Cardiac muscle cell (in vitro differentiated cells and primary cell): ENCODE data around the gene HAUS1. TPM values are rescaled to one million over a fixed set of nuclear protein-coding genes. Genes with fewer than 3 reads are reported as not detected.

ENCODE experiments used
- DNase-seq, 2 donors: peaks; one replicate each; pipeline versions ENCODE4 v3.0.0 to v3.0.0-alpha.2; 2010 to 2017; ENCODE audit warnings: low read depth in 1 of 2, low spot score in 1 of 2
- H3K27ac ChIP-seq: fragments of 200-600 bp; sonication (generic); 2 replicates; pipeline ENCODE4 v1.5.1; 2016
- H3K27me3 ChIP-seq: fragments of 200-600 bp; sonication (generic); 2 replicates; pipeline ENCODE4 v1.6.0; 2016; ENCODE audit warnings: control low read depth
- H3K36me3 ChIP-seq: fragments of 200-600 bp; sonication (generic); 2 replicates; pipeline ENCODE4 v1.5.1; 2016; ENCODE audit warnings: control low read depth
- H3K4me1 ChIP-seq: fragments of 200-600 bp; sonication (generic); 2 replicates; pipeline ENCODE4 v1.8.1; 2017; ENCODE audit warnings: low read depth, mild to moderate bottlenecking, mixed run types
- H3K4me3 ChIP-seq: fragments of 200-600 bp; sonication (generic); 2 replicates; pipeline ENCODE4 v1.5.1; 2016; ENCODE audit warnings: mild to moderate bottlenecking
- H3K9me3 ChIP-seq: fragments of 200-600 bp; sonication (generic); 2 replicates; pipeline ENCODE4 v1.5.1; 2017; ENCODE audit warnings: low read depth, mild to moderate bottlenecking, control low read depth
- polyA plus RNA-seq: library from polyadenylated mRNA; unstranded; fragments of >200 nt; fragmentation: Nextera tagmentation; extraction: Ambion mirVana; gene quantifications from 2 replicates; pipeline ENCODE4 v1.2.1, GENCODE V29; 2016
- total RNA-seq: library from RNA; depleted of rRNA; stranded (reverse); fragments of >200 nt; gene quantifications from 2 replicates; pipeline ENCODE4 v1.2.3, GENCODE V29; 2016
- TF ChIP-seq, protein P1 (sequence below): IDR thresholded peaks from 2 replicates; pipeline ENCODE4 v1.5.1; 2012; ENCODE audit warnings: low read depth, mild to moderate bottlenecking, low read length

The HAUS1 gene
- total and polyA plus RNA-seq, 2 experiments from 2014 or later: 34.8 to 74.2 TPM

DNA sequence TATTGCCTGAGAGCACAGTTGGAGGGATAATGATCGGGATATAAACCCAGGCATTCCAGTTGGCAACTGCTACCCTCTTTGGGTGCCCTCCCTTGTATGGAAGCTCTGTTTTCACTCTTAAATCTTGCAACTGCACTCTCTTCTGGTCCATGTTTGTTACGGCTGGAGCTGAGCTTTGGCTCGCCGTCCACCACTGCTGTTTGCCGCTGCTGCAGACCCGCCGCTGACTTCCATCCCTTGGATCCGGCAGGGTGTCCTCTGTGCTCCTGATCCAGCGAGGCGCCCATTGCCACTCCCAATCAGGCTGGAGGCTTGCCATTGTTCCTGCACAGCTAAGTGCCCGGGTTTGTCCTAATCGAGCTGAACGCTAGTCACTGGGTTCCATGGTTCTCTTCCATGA is 60.7 kb downstream of the HAUS1 start:
- no peaks in the 10 kb centered on the region for H3K27me3 ChIP-seq
- H3K4me3 ChIP-seq: no peak overlapping the region
- no peak overlapping the region for H3K27ac ChIP-seq
- no peaks in the 10 kb centered on the region for H3K9me3 ChIP-seq
- TF ChIP-seq, protein P1, sequence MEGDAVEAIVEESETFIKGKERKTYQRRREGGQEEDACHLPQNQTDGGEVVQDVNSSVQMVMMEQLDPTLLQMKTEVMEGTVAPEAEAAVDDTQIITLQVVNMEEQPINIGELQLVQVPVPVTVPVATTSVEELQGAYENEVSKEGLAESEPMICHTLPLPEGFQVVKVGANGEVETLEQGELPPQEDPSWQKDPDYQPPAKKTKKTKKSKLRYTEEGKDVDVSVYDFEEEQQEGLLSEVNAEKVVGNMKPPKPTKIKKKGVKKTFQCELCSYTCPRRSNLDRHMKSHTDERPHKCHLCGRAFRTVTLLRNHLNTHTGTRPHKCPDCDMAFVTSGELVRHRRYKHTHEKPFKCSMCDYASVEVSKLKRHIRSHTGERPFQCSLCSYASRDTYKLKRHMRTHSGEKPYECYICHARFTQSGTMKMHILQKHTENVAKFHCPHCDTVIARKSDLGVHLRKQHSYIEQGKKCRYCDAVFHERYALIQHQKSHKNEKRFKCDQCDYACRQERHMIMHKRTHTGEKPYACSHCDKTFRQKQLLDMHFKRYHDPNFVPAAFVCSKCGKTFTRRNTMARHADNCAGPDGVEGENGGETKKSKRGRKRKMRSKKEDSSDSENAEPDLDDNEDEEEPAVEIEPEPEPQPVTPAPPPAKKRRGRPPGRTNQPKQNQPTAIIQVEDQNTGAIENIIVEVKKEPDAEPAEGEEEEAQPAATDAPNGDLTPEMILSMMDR: no peak
- DNase-seq: no peak
- H3K4me1 ChIP-seq: no peaks in the 10 kb centered on the region
- H3K36me3 ChIP-seq: no peaks in the 10 kb centered on the region

DNA sequence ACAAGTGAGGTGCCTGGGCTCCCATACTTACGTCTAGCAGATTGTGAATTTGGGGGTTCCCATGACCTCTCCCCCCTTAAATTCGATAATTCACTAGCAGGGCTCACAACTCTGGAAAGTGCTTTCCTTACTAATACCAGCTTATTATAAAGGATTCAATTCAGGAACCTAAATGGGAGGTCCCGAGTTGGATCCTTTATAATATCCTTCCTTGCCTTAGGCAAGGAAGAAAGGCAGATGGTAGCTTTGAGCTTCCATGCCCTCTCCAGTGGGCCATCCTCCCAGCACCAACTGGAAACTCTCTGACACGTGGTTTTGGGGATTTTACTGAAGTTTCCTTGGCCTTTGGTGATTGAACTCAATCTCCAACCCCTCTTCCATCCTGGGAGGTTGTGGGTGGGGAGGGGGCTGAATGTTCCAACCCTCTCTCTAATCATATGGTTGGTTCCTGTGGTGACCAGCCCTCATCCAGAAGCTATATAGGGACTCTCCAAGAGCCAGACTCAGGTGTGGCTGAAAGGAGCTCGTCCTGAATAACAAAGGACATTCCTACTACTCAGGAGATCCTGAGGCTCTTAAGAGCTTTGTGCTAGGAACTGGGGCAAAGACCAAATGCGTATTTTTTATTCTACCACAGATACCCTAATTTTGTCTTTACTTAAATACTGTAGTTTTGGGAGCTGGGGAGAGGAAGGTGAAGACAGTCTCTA is 62.2 kb downstream of the HAUS1 start:
- Histone ChIP-seq H3K36me3 (no peaks in the 10 kb centered on the region), H3K27me3 (no peaks in the 10 kb centered on the region), H3K27ac (no peak overlapping the region), H3K4me1 (no peaks in the 10 kb centered on the region), H3K4me3 (no peak overlapping the region), H3K9me3 (no peaks in the 10 kb centered on the region)
- no peak for DNase-seq
- TF ChIP-seq, protein P1: no peak

DNA sequence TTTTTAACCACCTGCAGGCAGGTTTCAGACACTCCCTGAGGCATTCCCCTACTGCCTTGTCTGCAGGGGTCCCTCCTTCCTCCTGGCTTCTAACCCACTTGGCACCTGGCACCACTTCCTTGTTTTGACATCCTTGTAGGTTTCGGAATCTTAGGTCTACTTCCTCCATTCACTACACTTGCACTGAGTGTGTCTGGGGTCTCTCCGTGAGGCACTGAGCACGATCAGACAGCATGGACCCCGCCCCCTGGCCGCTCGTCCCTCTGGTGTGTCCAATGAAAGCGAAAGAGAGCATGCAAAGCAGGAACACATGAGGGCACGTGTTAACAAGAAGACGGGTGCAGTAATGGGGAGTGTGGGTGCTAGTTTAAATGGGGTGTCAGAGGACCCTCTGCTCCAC is 63.8 kb downstream of the HAUS1 start:
- DNase-seq: no peak
- no peaks in the 10 kb centered on the region for H3K4me1 ChIP-seq
- no peak overlapping the region for H3K27ac ChIP-seq

GRCh38 chr18:46169464-46169941 is 65.3 kb downstream of the HAUS1 start:
- H3K27ac ChIP-seq: no peak overlapping the region
- no peaks in the 10 kb centered on the region for H3K27me3 ChIP-seq
- H3K36me3 ChIP-seq: no peaks in the 10 kb centered on the region
- H3K4me1 ChIP-seq: no peaks in the 10 kb centered on the region
- no peaks in the 10 kb centered on the region for H3K9me3 ChIP-seq
- peak in 1 of 2 donors; percentile 83 for DNase-seq
- no peak overlapping the region for H3K4me3 ChIP-seq
- TF ChIP-seq, protein P1: no peak

More for the DNA sequence above, 63.8 kb downstream of the HAUS1 start:
- Histone ChIP-seq H3K4me3 (no peak overlapping the region), H3K36me3 (no peaks in the 10 kb centered on the region), H3K9me3 (no peaks in the 10 kb centered on the region), H3K27me3 (no peaks in the 10 kb centered on the region)
- TF ChIP-seq, protein P1: no peak

DNA sequence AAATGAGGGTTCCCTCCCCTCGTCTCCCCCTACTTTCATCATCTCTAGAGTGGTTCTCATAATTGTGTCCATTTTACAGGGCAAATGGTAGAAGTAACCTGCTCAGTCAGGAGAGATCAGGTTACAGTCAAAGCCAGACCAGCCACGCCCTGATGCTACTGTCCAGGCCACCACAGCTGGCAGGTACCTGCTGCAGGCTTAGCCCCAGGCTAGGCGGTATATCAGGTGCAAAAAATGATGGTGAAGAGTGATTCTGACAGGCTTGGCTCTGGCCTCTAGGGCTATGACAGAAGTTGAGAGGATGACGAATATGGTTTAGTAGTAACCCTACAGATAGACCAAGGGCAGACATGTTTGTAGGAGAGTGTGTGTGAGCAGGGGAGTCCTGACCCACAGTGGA is 67.1 kb downstream of the HAUS1 start:
- H3K9me3 ChIP-seq: no peaks in the 10 kb centered on the region
- peak in 1 of 2 donors; percentile 23 for DNase-seq
- H3K36me3 ChIP-seq: no peaks in the 10 kb centered on the region
- H3K27me3 ChIP-seq: no peaks in the 10 kb centered on the region
- TF ChIP-seq, protein P1: no peak
- H3K27ac ChIP-seq: no peak overlapping the region
- H3K4me1 ChIP-seq: peaks cover 8% of the 10 kb centered on the region
- no peak overlapping the region for H3K4me3 ChIP-seq
